Thoracic aorta (tissue), 2 donors: ENCODE results near the gene EIF3F. TPM values are rescaled to one million over a fixed set of nuclear protein-coding genes. Genes with fewer than 3 reads are reported as not detected.

Experiments used
- ATAC-seq: fragments of 150-250 bp; one replicate; pipeline ENCODE4 v1.8.0; 2017; ENCODE audit warnings: low read depth; ENCODE audit not compliant: insufficient number of reproducible peaks, low FRiP score
- DNase-seq: peaks from one replicate; pipeline ENCODE4 v3.0.0-alpha.2; 2020; ENCODE audit warnings: low spot score
- H3K27ac ChIP-seq, 2 donors: fragments of 200-600 bp; sonication (generic); 1 replicate in 1 of 2; 2 replicates in 1 of 2; pipeline ENCODE4 v1.5.1; 2016; ENCODE audit warnings: mild to moderate bottlenecking in 2 of 2, moderate library complexity in 2 of 2
- H3K27me3 ChIP-seq: fragments of 200-600 bp; sonication (generic); replicated peaks from 2 replicates; pipeline ENCODE4 v1.6.0; 2016; ENCODE audit warnings: mild to moderate bottlenecking; ENCODE audit not compliant: insufficient read depth
- H3K36me3 ChIP-seq: fragments of 200-600 bp; sonication (generic); one replicate; pipeline ENCODE4 v1.5.1; 2016
- H3K4me1 ChIP-seq, 2 donors: fragments of 200-600 bp; sonication (generic); 1 replicate in 1 of 2; 2 replicates in 1 of 2; pipeline versions ENCODE4 v1.5.1 to v1.6.0; 2016; ENCODE audit warnings: low read depth in 2 of 2, mild to moderate bottlenecking in 1 of 2; ENCODE audit not compliant: control insufficient read depth in 1 of 2
- H3K4me3 ChIP-seq: fragments of 200-600 bp; sonication (generic); 2 replicates; pipeline ENCODE4 v1.5.1; 2016; ENCODE audit warnings: mild to moderate bottlenecking
- H3K9me3 ChIP-seq: fragments of 200-600 bp; sonication (generic); 2 replicates; pipeline ENCODE4 v1.5.1; 2016
- CTCF ChIP-seq: fragments of 200-600 bp; sonication (generic); IDR thresholded peaks from one replicate; pipeline ENCODE4 v1.5.1; 2019; ENCODE audit warnings: antibody characterized with exemption
- total RNA-seq, 2 donors: library from RNA; depleted of rRNA; stranded (reverse); fragments of >200 nt; gene quantifications; one replicate each; pipeline versions ENCODE4 v1.1.0 to v1.2.3, GENCODE V29; 2016

EIF3F gene
- total RNA-seq, 2 donors from 2014 or later = 125 to 166 TPM

DNA sequence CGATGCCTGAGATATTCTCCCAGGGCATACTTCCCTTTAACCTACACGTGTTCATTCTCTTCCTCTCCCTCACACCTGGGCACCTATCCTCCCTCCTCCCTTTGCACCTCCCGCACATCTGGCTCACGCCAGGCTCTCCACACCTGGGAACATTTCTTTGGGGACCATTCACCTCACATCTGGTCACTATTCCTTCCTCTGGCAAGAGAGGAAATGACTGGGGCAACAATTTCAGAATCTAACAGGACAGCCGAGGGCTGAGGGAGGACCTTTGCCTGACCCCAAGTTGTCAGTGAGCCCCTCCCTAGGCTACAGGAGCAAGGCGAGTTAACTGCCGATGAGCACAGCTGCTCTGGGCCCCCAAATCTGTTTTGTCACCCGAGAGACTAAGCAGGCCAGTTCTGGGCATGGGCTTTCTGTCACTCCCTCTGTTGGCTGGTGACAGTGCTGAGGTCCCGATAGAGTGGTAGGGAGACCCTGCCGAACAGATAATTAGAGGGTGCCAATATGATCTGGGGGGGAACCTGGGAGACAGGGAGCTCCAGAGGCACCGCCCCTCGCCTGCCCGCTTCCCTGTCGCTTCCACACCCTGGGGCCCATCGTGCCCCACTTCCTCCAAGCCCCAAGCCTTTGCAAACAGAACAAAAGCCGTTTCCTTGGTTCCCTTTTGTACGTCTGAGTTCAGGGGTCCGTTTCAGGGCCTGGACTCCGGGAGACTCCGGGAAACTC lies 45.6 kb downstream of the EIF3F start:
- H3K27ac ChIP-seq = no peak overlapping the region
- no peak overlapping the region for H3K4me3 ChIP-seq
- H3K4me1 ChIP-seq = no peaks in the 10 kb centered on the region
- no peaks in the 10 kb centered on the region for H3K27me3 ChIP-seq
- no peaks in the 10 kb centered on the region for H3K36me3 ChIP-seq
- ATAC-seq (no peak), DNase-seq (no peak)
- H3K9me3 ChIP-seq = no peaks in the 10 kb centered on the region
- TF ChIP-seq CTCF = no peak

GRCh38 chr11:8033305-8034105 lies 46.4 kb downstream of the EIF3F start:
- Histone ChIP-seq H3K27me3 (no peaks in the 10 kb centered on the region), H3K27ac (no peak overlapping the region), H3K36me3 (no peaks in the 10 kb centered on the region), H3K4me1 (no peaks in the 10 kb centered on the region), H3K4me3 (no peak overlapping the region), H3K9me3 (no peaks in the 10 kb centered on the region)
- DNase-seq (peak; percentile 40), ATAC-seq (peak; percentile 77)
- peak; percentile 88 for TF ChIP-seq CTCF

GRCh38 chr11:8034106-8034585 lies 47.0 kb downstream of the EIF3F start:
- H3K27ac ChIP-seq = no peak overlapping the region
- H3K4me3 ChIP-seq = no peak overlapping the region
- DNase-seq (no peak), ATAC-seq (no peak)
- no peaks in the 10 kb centered on the region for H3K27me3 ChIP-seq
- no peaks in the 10 kb centered on the region for H3K9me3 ChIP-seq
- no peak for TF ChIP-seq CTCF
- H3K36me3 ChIP-seq = no peaks in the 10 kb centered on the region
- H3K4me1 ChIP-seq = no peaks in the 10 kb centered on the region

- Histone ChIP-seq H3K4me1 (no peaks in the 10 kb centered on the region), H3K27me3 (no peaks in the 10 kb centered on the region), H3K9me3 (no peaks in the 10 kb centered on the region), H3K4me3 (no peak overlapping the region), H3K27ac (no peak overlapping the region), H3K36me3 (no peaks in the 10 kb centered on the region)
- DNase-seq = no peak
- ATAC-seq = no peak
- no peak for TF ChIP-seq CTCF
Measured at GRCh38 chr11:8034604-8035190, 47.6 kb downstream of the EIF3F start.
